A673 (cell line): ENCODE measurements around the gene DHRS1.

Source experiments
- CTCF ChIP-seq: fragments of 300-800, 200-600 bp; sonication (generic); conservative IDR thresholded peaks from 2 replicates; pipeline ENCODE4 v1.5.1; 2017; ENCODE audit warnings: low read depth, mild to moderate bottlenecking, antibody characterized with exemption, low read length, moderate library complexity, mixed read lengths
- EZH2 ChIP-seq: fragments of 200-600 bp; sonication (generic); IDR thresholded peaks from 2 replicates; pipeline ENCODE4 v1.6.1; 2017; ENCODE audit warnings: borderline replicate concordance, low read depth, mild to moderate bottlenecking, mixed read lengths, antibody characterized with exemption, low read length; ENCODE audit not compliant: poor library complexity, severe bottlenecking

- no peak for TF ChIP-seq EZH2
- no peak for TF ChIP-seq CTCF
These were observed 32.1 kb downstream of the DHRS1 start for GRCh38 chr14:24267516-24267915.
